Lung (tissue), 12 donors: ENCODE data around the gene ZNRF1. TPM values are rescaled to one million over a fixed set of nuclear protein-coding genes. Genes with fewer than 3 reads are reported as not detected.

ENCODE experiments used
- ATAC-seq: fragments of 200-7000 bp; cut with Tn5 transposase; one replicate; pipeline ENCODE4 v1.9.1; 2020; ENCODE audit warnings: moderate number of reproducible peaks; ENCODE audit not compliant: insufficient read depth, low FRiP score
- DNase-seq, 3 donors: peaks; one replicate each; pipeline ENCODE4 v3.0.0-alpha.2; 2013 to 2017
- H3K27ac ChIP-seq, 2 donors: one replicate each; pipeline ENCODE4 v1.5.1; 2013; ENCODE audit warnings: mild to moderate bottlenecking in 2 of 2, moderate library complexity in 2 of 2, control low read depth in 1 of 2, inconsistent platforms in 1 of 2, low read depth in 1 of 2, low read length in 1 of 2
- H3K27me3 ChIP-seq, 3 donors: one replicate each; pipeline ENCODE4 v1.5.1; 2013; ENCODE audit warnings: low read length in 2 of 3; ENCODE audit not compliant: control insufficient read depth in 3 of 3, insufficient read depth in 3 of 3
- H3K36me3 ChIP-seq, 4 donors: one replicate each; pipeline ENCODE4 v1.5.1; 2013; ENCODE audit warnings: low read length in 4 of 4, mild to moderate bottlenecking in 1 of 4, moderate library complexity in 1 of 4; ENCODE audit not compliant: control insufficient read depth in 4 of 4, insufficient read depth in 4 of 4
- H3K4me1 ChIP-seq, 5 donors: one replicate each; pipeline ENCODE4 v1.5.1; 2013; ENCODE audit warnings: low read length in 5 of 5, mild to moderate bottlenecking in 2 of 5, moderate library complexity in 1 of 5; ENCODE audit not compliant: control insufficient read depth in 5 of 5, insufficient read depth in 5 of 5
- H3K4me3 ChIP-seq: one replicate; pipeline ENCODE4 v1.5.1; 2013; ENCODE audit warnings: mild to moderate bottlenecking, control low read depth, moderate library complexity
- H3K9ac ChIP-seq, 2 donors: one replicate each; pipeline ENCODE4 v1.5.1; 2013; ENCODE audit warnings: low read length in 2 of 2, control low read depth in 1 of 2; ENCODE audit not compliant: insufficient read depth in 1 of 2
- H3K9me3 ChIP-seq, 4 donors: one replicate each; pipeline ENCODE4 v1.5.1; 2013; ENCODE audit warnings: low read length in 3 of 4, mild to moderate bottlenecking in 1 of 4, moderate library complexity in 1 of 4; ENCODE audit not compliant: control insufficient read depth in 4 of 4, insufficient read depth in 3 of 4
- WGBS, 2 donors: extraction: QIAGEN DNeasy Blood & Tissue Kit; methylation state at CpG; one replicate each; pipeline ENCODE4 v1.1.7; 2013; 5-methylcytosine and 5-hydroxymethylcytosine counted together
- polyA plus RNA-seq, 2 donors: library from polyadenylated mRNA; stranded (reverse); fragments of 200-250 nt; gene quantifications; one replicate each; pipeline ENCODE4 v1.2.1, GENCODE V29; 2013
- total RNA-seq, 2 donors: library from RNA; depleted of rRNA in 1 of 2; stranded (reverse); fragments of >200 nt in 1 of 2; gene quantifications; one replicate each; pipeline ENCODE4 v1.2.1, GENCODE V29; 2014 to 2021
- TF ChIP-seq, protein P1 (sequence below): IDR thresholded peaks from 2 replicates; pipeline ENCODE4 v1.5.1; 2012; ENCODE audit warnings: mild to moderate bottlenecking; ENCODE audit errors: control extremely low read depth, extremely low read depth
- donor health status: control.
- donor health status: control.
- donor health status: Bipolar disorder and iron deficiency.
- donor health status: healthy.
- donor health status: DM: yes; HTN: yes; CAD: no.

Gene ZNRF1
- total and polyA plus RNA-seq, 4 donors = 8.9 to 25.1 (median 16.2) TPM

DNA sequence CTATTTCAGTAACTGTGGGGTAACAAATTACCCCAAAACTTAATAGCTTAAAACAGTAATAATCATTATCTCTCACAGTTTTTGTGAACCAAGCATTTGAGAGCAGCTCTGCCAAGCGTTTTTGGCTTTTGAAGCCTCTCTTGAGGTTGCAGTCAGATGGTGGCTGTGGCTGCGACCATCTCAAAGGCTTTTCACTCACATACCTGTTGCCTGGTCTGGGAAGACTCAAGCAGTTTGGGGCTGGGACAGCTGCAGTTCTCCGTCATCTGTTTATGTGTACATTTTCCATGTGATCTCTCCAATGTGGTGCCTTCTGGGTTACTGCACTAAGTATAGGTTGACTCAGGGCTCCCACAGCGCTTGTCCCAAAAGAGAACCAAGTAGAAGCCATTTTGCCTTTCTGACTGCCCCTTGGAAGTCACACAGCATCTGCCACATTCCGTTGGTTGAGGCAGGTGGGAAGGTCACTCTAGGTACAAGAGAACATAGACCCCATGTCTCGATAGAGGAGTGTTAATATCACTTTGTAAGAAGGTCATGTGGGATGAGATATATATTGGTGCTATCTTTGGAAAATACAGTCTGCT, 68.1 kb downstream of the ZNRF1 start:
- no peaks in the 10 kb centered on the region for H3K36me3 ChIP-seq
- H3K27me3 ChIP-seq = no peaks in the 10 kb centered on the region
- H3K27ac ChIP-seq = no peak overlapping the region
- no peak for DNase-seq
- peaks cover under 1 to 22% (median 14%) of the 10 kb centered on the region in 5 donors for H3K4me1 ChIP-seq
- no peak for ATAC-seq
- TF ChIP-seq, protein P1, sequence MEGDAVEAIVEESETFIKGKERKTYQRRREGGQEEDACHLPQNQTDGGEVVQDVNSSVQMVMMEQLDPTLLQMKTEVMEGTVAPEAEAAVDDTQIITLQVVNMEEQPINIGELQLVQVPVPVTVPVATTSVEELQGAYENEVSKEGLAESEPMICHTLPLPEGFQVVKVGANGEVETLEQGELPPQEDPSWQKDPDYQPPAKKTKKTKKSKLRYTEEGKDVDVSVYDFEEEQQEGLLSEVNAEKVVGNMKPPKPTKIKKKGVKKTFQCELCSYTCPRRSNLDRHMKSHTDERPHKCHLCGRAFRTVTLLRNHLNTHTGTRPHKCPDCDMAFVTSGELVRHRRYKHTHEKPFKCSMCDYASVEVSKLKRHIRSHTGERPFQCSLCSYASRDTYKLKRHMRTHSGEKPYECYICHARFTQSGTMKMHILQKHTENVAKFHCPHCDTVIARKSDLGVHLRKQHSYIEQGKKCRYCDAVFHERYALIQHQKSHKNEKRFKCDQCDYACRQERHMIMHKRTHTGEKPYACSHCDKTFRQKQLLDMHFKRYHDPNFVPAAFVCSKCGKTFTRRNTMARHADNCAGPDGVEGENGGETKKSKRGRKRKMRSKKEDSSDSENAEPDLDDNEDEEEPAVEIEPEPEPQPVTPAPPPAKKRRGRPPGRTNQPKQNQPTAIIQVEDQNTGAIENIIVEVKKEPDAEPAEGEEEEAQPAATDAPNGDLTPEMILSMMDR = no peak
- no peak overlapping the region for H3K9ac ChIP-seq
- H3K9me3 ChIP-seq = no peaks in the 10 kb centered on the region
- 91 to 92% methylated on average over 6 of the region's 6 CpGs for WGBS, 2 donors
- no peak overlapping the region for H3K4me3 ChIP-seq

DNA sequence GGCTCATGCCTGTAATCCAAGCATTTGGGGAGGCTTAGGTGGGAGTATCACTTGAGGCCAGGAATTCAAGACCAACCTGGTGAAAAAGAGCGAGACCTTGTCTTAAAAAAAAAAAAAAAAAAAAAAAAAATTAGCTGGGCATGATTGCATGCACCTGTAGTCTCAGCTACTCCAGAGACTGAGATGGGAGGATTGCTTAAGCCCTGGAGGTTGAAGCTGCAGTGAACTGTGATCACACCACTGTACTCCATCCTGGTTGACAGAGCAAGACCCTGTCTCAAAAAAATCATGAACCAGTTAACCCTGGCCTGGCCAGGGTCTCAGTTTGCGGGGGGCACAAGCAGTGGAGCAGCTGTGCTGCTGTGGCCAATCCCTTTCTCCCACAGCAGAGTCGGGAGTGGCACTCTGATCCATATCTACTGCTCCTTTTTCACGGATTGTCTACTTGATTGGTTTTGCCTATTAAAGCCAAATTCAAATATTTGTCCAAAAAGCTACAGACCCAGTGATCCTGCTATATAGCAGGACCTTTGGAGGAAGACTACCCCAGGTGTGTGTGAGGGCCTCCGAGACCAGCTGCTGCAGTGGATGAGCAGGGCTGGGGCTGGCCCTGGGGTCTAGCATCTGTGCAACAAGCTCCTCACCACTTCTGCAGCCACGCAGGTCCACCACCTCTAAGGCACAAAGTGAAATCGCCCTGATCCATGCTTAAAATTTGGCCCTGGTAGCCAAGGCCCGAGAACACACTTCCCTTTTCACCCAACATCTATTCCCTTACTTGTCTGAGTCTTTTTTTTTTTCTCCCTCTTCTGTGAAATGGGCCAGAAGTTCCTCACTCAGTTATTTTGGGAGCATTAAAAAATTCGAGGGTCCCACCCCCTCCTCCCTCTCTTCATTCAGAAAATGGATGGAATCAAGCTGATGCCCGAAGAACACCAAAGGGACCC, 69.5 kb downstream of the ZNRF1 start:
- no peak overlapping the region for H3K4me3 ChIP-seq
- TF ChIP-seq, protein P1 = no peak
- no peak overlapping the region for H3K27ac ChIP-seq
- DNase-seq (no peak), ATAC-seq (no peak)
- H3K36me3 ChIP-seq = no peaks in the 10 kb centered on the region
- H3K9ac ChIP-seq = no peak overlapping the region
- no peaks in the 10 kb centered on the region for H3K27me3 ChIP-seq
- H3K9me3 ChIP-seq = no peaks in the 10 kb centered on the region
- WGBS, 2 donors = 69 to 80% methylated on average over 10 of the region's 10 CpGs
- peaks cover 0 to 20% (median 14%) of the 10 kb centered on the region in 5 donors for H3K4me1 ChIP-seq

DNA sequence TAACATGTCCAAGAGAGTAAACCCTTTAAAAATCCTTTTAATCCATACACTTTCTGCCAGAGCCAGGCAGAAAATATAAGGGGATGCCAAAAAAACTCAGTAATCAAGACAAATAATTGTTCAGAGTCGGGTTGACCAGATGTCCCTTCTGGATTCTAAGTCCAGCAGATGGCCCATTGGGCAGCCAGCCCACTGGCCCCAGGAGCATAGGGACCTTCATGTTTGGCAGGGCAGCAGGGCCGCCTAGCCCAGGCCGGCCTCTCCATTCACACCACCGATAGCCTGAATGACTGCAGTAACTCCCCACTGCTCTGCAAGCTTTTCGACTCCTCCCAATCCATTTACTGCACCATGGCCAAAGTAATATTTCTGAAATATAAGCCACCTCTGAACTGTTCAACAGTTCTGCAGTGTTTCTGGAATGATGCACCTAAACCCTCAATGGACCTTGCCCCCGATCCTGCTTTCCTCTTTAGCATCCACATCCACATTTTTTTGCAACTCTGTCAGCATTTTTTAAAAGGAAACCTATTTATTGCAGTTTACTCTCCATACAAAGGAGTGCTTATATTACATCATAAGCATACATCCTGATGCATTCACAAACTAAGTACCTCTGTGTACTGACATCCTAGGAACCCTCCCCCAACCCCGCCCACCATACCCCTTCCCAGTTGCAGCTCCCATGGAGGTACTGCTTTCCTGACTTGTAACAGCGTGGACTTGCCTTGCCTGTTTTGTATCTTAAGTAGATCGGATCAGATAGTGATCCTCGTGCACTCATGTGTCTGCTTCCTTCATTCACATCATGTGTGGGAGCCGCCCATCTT, 71.4 kb downstream of the ZNRF1 start:
- DNase-seq (peak; percentile 52 to 72 (median 71)), ATAC-seq (no peak)
- H3K4me1 ChIP-seq = peaks cover 0 to 17% (median 11%) of the 10 kb centered on the region in 5 donors
- no peak overlapping the region for H3K4me3 ChIP-seq
- peak overlapping the region in 1 of 2 donors; percentile 26 for H3K27ac ChIP-seq
- TF ChIP-seq, protein P1 = no peak
- 76 to 77% methylated on average over 11 of the region's 11 CpGs for WGBS, 2 donors
- no peaks in the 10 kb centered on the region for H3K9me3 ChIP-seq
- H3K36me3 ChIP-seq = no peaks in the 10 kb centered on the region
- no peaks in the 10 kb centered on the region for H3K27me3 ChIP-seq
- no peak overlapping the region for H3K9ac ChIP-seq
